ENCODE measurements around the gene BRD7. TPM values are rescaled to one million over a fixed set of nuclear protein-coding genes. Genes with fewer than 3 reads are reported as not detected.

BRD7 gene
- total RNA-seq, 1 donor from 2014 or later: 98.8 TPM

- peak overlapping the region; percentile 99 for H3K27ac Mint-ChIP-seq
- peak; percentile 82 for DNase-seq
- peak overlapping the region; percentile 99 for H3K4me3 Mint-ChIP-seq
- H3K36me3 Mint-ChIP-seq (ENCODE audit: low read depth): peaks cover 31% of the 10 kb centered on the region
- intact Hi-C loops (cut with micrococcal nuclease): loop anchor here (1.0 kb wide), 1 partner anchor 8 kb away; the partner anchor contains the start of gene ADCY7
- H3K9me3 Mint-ChIP-seq: peaks cover 4% of the 10 kb centered on the region
- H3K27me3 Mint-ChIP-seq: no peaks in the 10 kb centered on the region
- H3K4me1 Mint-ChIP-seq: peaks cover 84% of the 10 kb centered on the region
Observed at GRCh38 chr16:50273888-50274325, 94.9 kb downstream of the BRD7 start.

GRCh38 chr16:50273382-50273690, 95.5 kb downstream of the BRD7 start:
- peaks cover 82% of the 10 kb centered on the region for H3K4me1 Mint-ChIP-seq
- H3K27me3 Mint-ChIP-seq: no peaks in the 10 kb centered on the region
- no peak for DNase-seq
- peaks cover 31% of the 10 kb centered on the region for H3K36me3 Mint-ChIP-seq (ENCODE audit: low read depth)
- intact Hi-C loops (cut with micrococcal nuclease): no loop called here
- H3K27ac Mint-ChIP-seq: peak overlapping the region; percentile 99
- H3K4me3 Mint-ChIP-seq: peak overlapping the region; percentile 99
- peaks cover 4% of the 10 kb centered on the region for H3K9me3 Mint-ChIP-seq

- no peak for DNase-seq
- Mint-ChIP-seq H3K9me3 (peaks cover 2% of the 10 kb centered on the region), H3K4me3 (peak overlapping the region; percentile 99), H3K36me3 (ENCODE audit: low read depth) (peaks cover 28% of the 10 kb centered on the region), H3K27me3 (no peaks in the 10 kb centered on the region), H3K4me1 (peaks cover 81% of the 10 kb centered on the region), H3K27ac (peak overlapping the region; percentile 99)
- intact Hi-C loops (cut with micrococcal nuclease): no loop called here
Observed at GRCh38 chr16:50272687-50273381, 96.0 kb downstream of the BRD7 start.

GRCh38 chr16:50272111-50272571, 96.6 kb downstream of the BRD7 start:
- DNase-seq: no peak
- Mint-ChIP-seq H3K36me3 (ENCODE audit: low read depth) (peaks cover 25% of the 10 kb centered on the region), H3K27ac (peak overlapping the region; percentile 70), H3K9me3 (no peaks in the 10 kb centered on the region), H3K27me3 (no peaks in the 10 kb centered on the region), H3K4me1 (peaks cover 79% of the 10 kb centered on the region), H3K4me3 (peak overlapping the region; percentile 17)
- intact Hi-C loops (cut with micrococcal nuclease): no loop called here

DNA sequence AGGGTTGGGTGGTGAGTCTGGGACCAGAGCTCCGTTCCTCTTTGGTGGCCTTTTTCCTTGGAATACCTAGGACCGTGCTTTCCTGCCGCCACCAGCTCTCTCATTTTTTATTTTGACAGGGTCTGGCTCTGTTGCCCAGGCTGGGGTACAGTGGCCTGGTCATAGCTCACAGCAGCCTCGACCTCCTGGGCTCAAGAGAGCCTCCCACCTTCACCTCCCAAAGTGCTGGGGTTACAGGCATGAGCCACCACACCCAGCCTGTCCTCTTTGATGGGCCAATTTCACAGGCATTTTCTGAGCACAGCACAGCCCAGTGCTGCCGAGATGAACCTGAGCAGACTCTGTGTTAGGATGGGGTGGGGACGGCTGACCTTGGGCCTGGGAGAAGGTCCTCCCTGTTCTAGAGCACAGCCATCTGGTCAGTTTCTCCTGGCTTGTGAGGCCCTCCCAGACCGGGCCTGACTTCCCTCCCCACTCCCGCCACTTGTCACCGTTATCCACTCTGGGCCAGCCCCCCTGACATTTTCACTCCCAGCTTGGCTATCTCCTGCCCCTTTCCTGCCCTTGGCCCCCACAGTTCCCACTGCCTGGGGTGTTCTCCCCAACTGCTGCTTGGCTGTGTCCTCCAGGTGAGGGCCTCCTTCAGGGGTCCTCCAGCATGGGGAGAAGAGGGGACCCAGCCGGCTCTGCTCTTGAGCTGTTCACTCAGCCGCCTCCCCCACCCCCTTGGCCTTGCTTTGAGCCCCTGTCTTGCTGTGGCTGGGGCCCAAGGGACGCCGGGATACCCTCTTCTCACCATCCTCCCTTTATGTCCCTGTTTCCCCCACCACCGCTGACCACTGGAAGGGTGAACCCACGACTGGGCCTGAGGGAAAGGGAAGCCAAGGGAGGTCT, 97.4 kb downstream of the BRD7 start:
- Mint-ChIP-seq H3K27ac (peak overlapping the region; percentile 56), H3K4me1 (peaks cover 74% of the 10 kb centered on the region), H3K4me3 (no peak overlapping the region), H3K9me3 (no peaks in the 10 kb centered on the region), H3K27me3 (no peaks in the 10 kb centered on the region), H3K36me3 (ENCODE audit: low read depth) (peaks cover 21% of the 10 kb centered on the region)
- intact Hi-C loops (cut with micrococcal nuclease): no loop called here
- no peak for DNase-seq

DNA sequence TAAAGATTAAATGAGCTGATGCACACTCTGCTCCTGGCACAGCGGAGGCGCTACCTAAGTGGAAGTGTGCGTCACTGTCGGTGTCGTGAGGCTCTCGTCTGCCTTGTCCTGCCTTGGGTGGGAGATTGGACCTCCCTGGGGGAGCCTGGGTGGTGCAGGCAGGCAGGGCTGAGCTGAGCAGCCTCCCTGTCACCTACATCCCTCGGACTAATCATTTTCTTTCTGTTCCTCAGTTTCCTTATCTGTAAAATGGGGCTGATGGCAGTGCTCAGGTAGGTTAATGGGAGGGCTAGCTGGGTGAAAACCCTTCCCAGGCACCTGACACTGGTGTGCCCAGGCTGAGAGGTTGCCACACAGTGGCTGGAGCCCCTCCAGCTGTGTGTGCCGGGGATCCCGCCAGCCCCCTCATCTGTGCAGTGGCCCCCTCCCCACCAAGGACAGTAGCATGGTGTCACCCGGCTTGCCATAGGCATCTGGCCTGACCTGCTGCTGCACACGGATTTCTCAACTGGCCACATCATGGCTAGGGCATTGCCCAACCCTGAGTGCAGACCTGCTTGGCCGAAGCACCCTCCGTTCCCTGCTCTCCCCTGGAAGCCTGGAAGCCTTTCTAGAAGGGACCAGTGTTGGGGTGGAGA, 98.2 kb downstream of the BRD7 start:
- Mint-ChIP-seq H3K4me3 (no peak overlapping the region), H3K27ac (no peak overlapping the region), H3K27me3 (no peaks in the 10 kb centered on the region), H3K36me3 (ENCODE audit: low read depth) (peaks cover 21% of the 10 kb centered on the region), H3K9me3 (no peaks in the 10 kb centered on the region), H3K4me1 (peaks cover 74% of the 10 kb centered on the region)
- intact Hi-C loops (cut with micrococcal nuclease): no loop called here
- DNase-seq: no peak

DNA sequence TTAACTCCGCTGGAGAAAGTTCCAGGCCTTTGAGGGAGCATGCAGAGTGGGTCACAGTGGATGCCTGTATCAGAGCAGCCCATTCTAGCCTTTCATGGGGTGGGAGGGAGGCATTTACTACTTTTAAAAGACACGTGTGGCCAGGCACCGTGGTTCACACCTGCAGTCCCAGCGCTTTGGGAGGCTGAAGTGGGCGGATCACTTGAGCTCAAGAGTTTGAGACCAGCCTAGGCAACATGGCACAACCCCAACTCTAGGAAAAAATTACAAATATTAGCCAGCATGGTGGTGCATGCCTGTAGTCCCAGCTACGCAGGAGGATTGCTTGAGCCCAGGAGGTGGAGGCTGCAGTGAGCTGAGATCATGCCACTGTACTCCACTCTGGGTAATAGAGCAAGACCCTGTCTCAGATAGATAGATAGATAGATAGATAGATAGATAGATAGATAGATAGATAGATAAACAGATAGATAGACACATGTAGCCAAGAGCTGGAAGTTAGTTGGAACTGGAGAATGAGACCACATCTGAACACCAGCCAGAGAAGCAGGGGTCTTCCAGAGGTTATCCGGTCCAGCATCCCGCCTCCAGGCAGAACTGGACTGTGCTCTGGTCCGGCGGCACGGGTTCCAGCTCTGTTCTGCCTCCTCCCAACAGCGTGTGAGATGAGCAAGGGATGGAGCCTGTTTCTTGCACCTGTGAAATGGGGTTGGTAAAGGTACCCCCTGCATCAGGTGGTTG, 98.8 kb downstream of the BRD7 start:
- no peak for DNase-seq
- peaks cover 74% of the 10 kb centered on the region for H3K4me1 Mint-ChIP-seq
- no peaks in the 10 kb centered on the region for H3K27me3 Mint-ChIP-seq
- no peaks in the 10 kb centered on the region for H3K9me3 Mint-ChIP-seq
- peak overlapping the region; percentile 48 for H3K4me3 Mint-ChIP-seq
- peak overlapping the region; percentile 51 for H3K27ac Mint-ChIP-seq
- intact Hi-C loops (cut with micrococcal nuclease): loop anchor here (5.0 kb wide), 3 partner anchors 58 to 412 kb away; partner anchors contain the start of genes BRD7 and SNX20
- H3K36me3 Mint-ChIP-seq (ENCODE audit: low read depth): peaks cover 21% of the 10 kb centered on the region

GRCh38 chr16:50269061-50269705, 99.6 kb downstream of the BRD7 start:
- H3K9me3 Mint-ChIP-seq: no peaks in the 10 kb centered on the region

DNA sequence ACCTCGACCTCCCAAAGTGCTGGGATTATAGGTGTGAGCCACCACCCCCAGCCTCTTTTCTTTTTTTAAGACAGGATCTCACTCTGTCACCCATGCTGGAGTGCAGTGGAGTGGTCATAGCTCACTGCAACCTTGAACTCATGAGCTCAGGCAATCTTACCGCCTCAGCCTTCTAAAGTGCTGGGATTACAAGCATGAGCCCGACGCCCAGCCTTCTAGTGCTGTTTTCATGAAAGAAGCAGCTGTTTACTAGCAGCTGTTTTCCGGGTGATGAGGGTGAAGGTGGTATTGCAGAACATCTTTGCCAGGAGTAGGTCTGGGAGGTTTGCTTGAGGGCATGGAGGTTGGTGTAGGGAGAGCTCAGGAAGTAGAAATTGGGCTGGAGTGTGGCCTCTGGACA, 100.4 kb downstream of the BRD7 start:
- Mint-ChIP-seq H3K9me3 (no peaks in the 10 kb centered on the region), H3K27ac (peak overlapping the region; percentile 67), H3K4me3 (peak overlapping the region; percentile 96), H3K4me1 (peaks cover 74% of the 10 kb centered on the region), H3K36me3 (ENCODE audit: low read depth) (peaks cover 17% of the 10 kb centered on the region), H3K27me3 (no peaks in the 10 kb centered on the region)
- intact Hi-C loops (cut with micrococcal nuclease): loop anchor here (5.0 kb wide), 3 partner anchors 56 to 414 kb away; partner anchors contain the start of genes BRD7 and SNX20
- DNase-seq: no peak

More at GRCh38 chr16:50269061-50269705, 99.6 kb downstream of the BRD7 start:
- H3K27ac Mint-ChIP-seq: peak overlapping the region; percentile 62
- no peak for DNase-seq
- H3K4me1 Mint-ChIP-seq: peaks cover 76% of the 10 kb centered on the region
- intact Hi-C loops (cut with micrococcal nuclease): loop anchor here (5.0 kb wide), 3 partner anchors 57 to 413 kb away; partner anchors contain the start of genes BRD7 and SNX20
- peaks cover 21% of the 10 kb centered on the region for H3K36me3 Mint-ChIP-seq (ENCODE audit: low read depth)
- no peaks in the 10 kb centered on the region for H3K27me3 Mint-ChIP-seq
- peak overlapping the region; percentile 48 for H3K4me3 Mint-ChIP-seq

DNA sequence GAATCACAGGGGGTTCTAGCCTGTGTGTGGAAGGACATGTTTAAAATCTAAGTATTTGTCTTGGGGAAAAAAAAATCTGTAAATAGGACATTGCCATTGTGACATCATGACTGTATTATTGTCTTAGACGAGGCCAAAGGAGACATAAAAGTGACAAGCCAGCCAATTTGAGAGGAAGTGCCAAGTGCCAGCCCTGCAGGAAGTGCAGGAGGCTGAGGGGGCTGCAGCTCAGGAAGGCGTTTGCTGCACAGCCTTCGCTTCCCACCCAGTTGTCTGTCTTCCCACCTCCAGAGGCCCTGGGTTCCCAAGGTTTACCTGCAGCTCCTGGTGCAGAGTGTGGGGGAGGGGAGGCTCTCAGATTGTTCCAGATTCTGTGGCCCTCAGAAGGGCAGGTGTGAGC, 101.1 kb downstream of the BRD7 start:
- Mint-ChIP-seq H3K36me3 (ENCODE audit: low read depth) (peaks cover 17% of the 10 kb centered on the region), H3K4me1 (peaks cover 70% of the 10 kb centered on the region)

DNA sequence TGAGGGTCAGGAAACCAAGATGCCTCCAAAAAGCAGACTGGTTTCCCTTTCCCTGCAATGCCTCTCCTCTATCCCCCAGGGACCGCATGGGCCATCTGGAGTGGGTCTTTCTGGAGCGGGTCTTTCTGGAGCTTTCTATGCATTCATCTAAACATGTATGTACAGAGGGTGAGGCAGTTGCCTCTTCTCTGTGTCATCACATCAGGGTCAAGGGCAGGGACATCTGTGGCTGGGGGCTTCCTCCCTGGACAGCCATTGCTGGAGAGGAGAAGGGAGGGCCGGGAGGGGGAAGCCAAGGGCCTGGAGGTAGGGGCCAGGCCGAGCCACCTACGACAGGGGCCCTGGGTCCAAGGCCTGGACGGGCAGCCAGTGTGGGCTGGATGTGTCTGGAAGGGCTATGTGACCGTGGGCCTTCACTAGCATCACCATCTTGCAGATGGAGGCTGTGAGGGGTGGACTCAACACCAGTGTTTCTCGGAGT, 101.6 kb downstream of the BRD7 start:
- Mint-ChIP-seq H3K4me1 (peaks cover 65% of the 10 kb centered on the region), H3K27me3 (no peaks in the 10 kb centered on the region), H3K9me3 (no peaks in the 10 kb centered on the region), H3K4me3 (peak overlapping the region; percentile 96), H3K36me3 (ENCODE audit: low read depth) (peaks cover 13% of the 10 kb centered on the region), H3K27ac (peak overlapping the region; percentile 96)
- intact Hi-C loops (cut with micrococcal nuclease): loop anchor here (1.0 to 5.0 kb wide), 4 partner anchors 22 to 415 kb away; partner anchors contain the start of genes BRD7 and SNX20
- DNase-seq: no peak

More for the DNA sequence above, 101.1 kb downstream of the BRD7 start:
- peak overlapping the region; percentile 96 for H3K4me3 Mint-ChIP-seq
- H3K9me3 Mint-ChIP-seq: no peaks in the 10 kb centered on the region
- peak; percentile 69 for DNase-seq
- no peaks in the 10 kb centered on the region for H3K27me3 Mint-ChIP-seq
- peak overlapping the region; percentile 96 for H3K27ac Mint-ChIP-seq
- intact Hi-C loops (cut with micrococcal nuclease): loop anchor here (1.0 to 5.0 kb wide), 4 partner anchors 22 to 415 kb away; partner anchors contain the start of genes BRD7 and SNX20

GRCh38 chr16:50266337-50267091, 102.3 kb downstream of the BRD7 start, which contains the start of gene ADCY7:
Gene ADCY7 (plus strand): TSS chr16:50266551. CDS start chr16:50288180, 21,629 bp downstream.
- Mint-ChIP-seq H3K4me1 (peaks cover 60% of the 10 kb centered on the region), H3K27ac (peak within 1 kb of the TSS; percentile 96), H3K36me3 (ENCODE audit: low read depth) (peaks cover 12% of the 10 kb centered on the region), H3K9me3 (no peaks in the 10 kb centered on the region), H3K27me3 (no peaks in the 10 kb centered on the region), H3K4me3 (peak within 1 kb of the TSS; percentile 96)
- intact Hi-C loops (cut with micrococcal nuclease): loop anchor here (1.0 to 5.0 kb wide), 5 partner anchors 8 to 416 kb away; partner anchors contain the start of genes BRD7 and SNX20
- DNase-seq: peak; percentile 95
